ENCODE measurements around the gene TMEM221.

The TMEM221 gene

GRCh38 chr19:17436874-17437267 lies 11.6 kb downstream of the TMEM221 start:
- no peak for DNase-seq

GRCh38 chr19:17436094-17436873 lies 12.2 kb downstream of the TMEM221 start:
- no peak for DNase-seq

GRCh38 chr19:17435218-17435617 lies 13.2 kb downstream of the TMEM221 start:
- no peak for DNase-seq

- no peak for DNase-seq
Observed at GRCh38 chr19:17431417-17431816, 17.1 kb downstream of the TMEM221 start.

- DNase-seq = no peak
Observed at GRCh38 chr19:17429641-17430113, 18.8 kb downstream of the TMEM221 start.

GRCh38 chr19:17424743-17425365 lies 23.6 kb downstream of the TMEM221 start:
- no peak for DNase-seq

GRCh38 chr19:17423429-17424208 lies 24.8 kb downstream of the TMEM221 start:
- no peak for DNase-seq

GRCh38 chr19:17421942-17422341 lies 26.5 kb downstream of the TMEM221 start:
- no peak for DNase-seq

- no peak for DNase-seq
Observed at GRCh38 chr19:17420475-17420924, 28.0 kb downstream of the TMEM221 start.

- peak; percentile 98 for DNase-seq
Observed at GRCh38 chr19:17419621-17420474, 28.6 kb downstream of the TMEM221 start, which contains the start of gene MVB12A. Gene MVB12A, plus strand, starts transcription at chr19:17420047. Its CDS starts 89 bp downstream, at chr19:17420136.

GRCh38 chr19:17419154-17419620 lies 29.3 kb downstream of the TMEM221 start:
- DNase-seq = no peak

- no peak for DNase-seq
Observed at GRCh38 chr19:17418710-17419109, 29.8 kb downstream of the TMEM221 start.

GRCh38 chr19:17415121-17415520 lies 33.3 kb downstream of the TMEM221 start:
- DNase-seq = peak; percentile 44

GRCh38 chr19:17414097-17414496 lies 34.4 kb downstream of the TMEM221 start:
- DNase-seq = no peak

GRCh38 chr19:17411801-17412200 lies 36.7 kb downstream of the TMEM221 start:
- no peak for DNase-seq

- no peak for DNase-seq
Observed at GRCh38 chr19:17409990-17410389, 38.5 kb downstream of the TMEM221 start.

- DNase-seq = no peak
Observed at GRCh38 chr19:17406887-17407196, 41.6 kb downstream of the TMEM221 start.

- DNase-seq = no peak
Observed at GRCh38 chr19:17406046-17406886, 42.2 kb downstream of the TMEM221 start.

- DNase-seq = no peak
Observed at GRCh38 chr19:17405250-17406045, 43.0 kb downstream of the TMEM221 start, which contains the start of gene BST2. Gene BST2, minus strand, starts transcription at chr19:17405630. Its CDS starts 55 bp downstream, at chr19:17405575.

- DNase-seq = no peak
Observed at GRCh38 chr19:17404621-17405249, 43.7 kb downstream of the TMEM221 start.

Data from NCI-H2171 (cell line).